GM12801 (cell line): Measurements from ENCODE around the gene PPP6R2.

Source experiments
- CTCF ChIP-seq: IDR thresholded peaks from one replicate; pipeline ENCODE4 v1.5.1; 2011; ENCODE audit warnings: control low read depth; ENCODE audit not compliant: insufficient read length; ENCODE audit errors: extremely low read depth

PPP6R2 gene

GRCh38 chr22:50313021-50313420, 30.1 kb upstream of the PPP6R2 start:
- TF ChIP-seq CTCF: no peak

- TF ChIP-seq CTCF: no peak
Observed at GRCh38 chr22:50313600-50313999, 29.5 kb upstream of the PPP6R2 start.

- TF ChIP-seq CTCF: no peak
Observed at GRCh38 chr22:50314081-50314454, 29.1 kb upstream of the PPP6R2 start.

- TF ChIP-seq CTCF: no peak
Observed at GRCh38 chr22:50314455-50315288, 28.5 kb upstream of the PPP6R2 start.

- TF ChIP-seq CTCF: no peak
Observed at GRCh38 chr22:50315289-50316113, 27.6 kb upstream of the PPP6R2 start.

- TF ChIP-seq CTCF: no peak
Observed at GRCh38 chr22:50316114-50317065, 26.7 kb upstream of the PPP6R2 start.
